Astrocyte of the cerebellum (primary cell): ENCODE measurements around the gene ASB16.

Source experiments
- DNase-seq: peaks from one replicate; pipeline ENCODE4 v3.0.0-alpha.2; 2011; ENCODE audit warnings: low read depth
- H3K4me3 ChIP-seq: 2 replicates; pipeline ENCODE4 v1.5.1; 2011; ENCODE audit warnings: mild to moderate bottlenecking, low read depth, low read length, moderate library complexity
- CTCF ChIP-seq: IDR thresholded peaks from 2 replicates; pipeline ENCODE4 v1.5.1; 2012; ENCODE audit warnings: low read length, low read depth, moderate library complexity, mild to moderate bottlenecking; ENCODE audit errors: missing control alignments
- in situ Hi-C: cut with HindIII; loops from 2 replicates; pipeline ENCODE4 v1.10.0; 2017; ENCODE audit warnings: low sequenced_read_pairs

Gene ASB16

GRCh38 chr17:44197980-44198720 is 27.6 kb downstream of the ASB16 start:
- TF ChIP-seq CTCF, result peak; percentile 18
- DNase-seq, result no peak
- in situ Hi-C loops, result no loop called here
- H3K4me3 ChIP-seq, result peak overlapping the region; percentile 76

- no peak for TF ChIP-seq CTCF
- in situ Hi-C loops, result no loop called here
- peak overlapping the region; percentile 76 for H3K4me3 ChIP-seq
- no peak for DNase-seq
Measured at GRCh38 chr17:44198721-44199552, 28.4 kb downstream of the ASB16 start.

GRCh38 chr17:44199553-44200477 is 29.3 kb downstream of the ASB16 start, which contains the start of gene ATXN7L3:
ATXN7L3 (minus strand) TSS chr17:44199884; CDS start chr17:44198070, 1,814 bp downstream.
- peak; percentile 93 for DNase-seq
- in situ Hi-C loops, result loop anchor here (10.0 kb wide), 1 partner anchor 55 kb away; no protein-coding TSS in a partner anchor
- no peak for TF ChIP-seq CTCF
- peak within 1 kb of the TSS; percentile 76 for H3K4me3 ChIP-seq

- no peak for DNase-seq
- H3K4me3 ChIP-seq, result peak overlapping the region; percentile 76
- in situ Hi-C loops, result loop anchor here (10.0 kb wide), 1 partner anchor 54 kb away; no protein-coding TSS in a partner anchor
- TF ChIP-seq CTCF, result no peak
Measured at GRCh38 chr17:44200478-44201155, 30.1 kb downstream of the ASB16 start.

GRCh38 chr17:44202756-44203155 is 32.3 kb downstream of the ASB16 start:
- no peak for TF ChIP-seq CTCF
- in situ Hi-C loops, result loop anchor here (10.0 kb wide), 1 partner anchor 52 kb away; no protein-coding TSS in a partner anchor
- H3K4me3 ChIP-seq, result no peak overlapping the region
- DNase-seq, result no peak
